Measurements from ENCODE around the gene ZNF57.

Gene ZNF57

GRCh38 chr19:2854849-2855248 lies 45.9 kb upstream of the ZNF57 start:
- 0 out of 2 replicates have a peak, but pooled peaks cover 2% of the 10 kb centered on the region for H3K79me2 ChIP-seq (ENCODE audit: control insufficient read depth, low read length)
- peaks cover 36% of the 10 kb centered on the region for H3K9me3 ChIP-seq (ENCODE audit: control insufficient read depth, insufficient read depth, low read length)
- H3K9me2 ChIP-seq (replicated peaks; ENCODE audit: control insufficient read depth, low read length) = no peaks in the 10 kb centered on the region
- no peaks in the 10 kb centered on the region for H4K20me1 ChIP-seq (ENCODE audit: control insufficient read depth, insufficient read depth, low read depth, low read length)
- H3K27me3 ChIP-seq (ENCODE audit: control insufficient read depth, low read length) = no peaks in the 10 kb centered on the region
- H3F3A ChIP-seq (ENCODE audit: control insufficient read depth, insufficient read depth) = no peaks in the 10 kb centered on the region
- TF ChIP-seq CTCF (IDR thresholded peaks at IDR 0.05; ENCODE audit: low read depth, low read length, poor library complexity, severe bottlenecking) = no peak
- TF ChIP-seq EZH2phosphoT487 (IDR thresholded peaks at IDR 0.05; ENCODE audit: borderline replicate concordance, low read length) = no peak
- no peaks in the 10 kb centered on the region for H3K4me1 ChIP-seq (ENCODE audit: control insufficient read depth, low read length)
- H3K4me2 ChIP-seq (ENCODE audit: low read length) = no peak overlapping the region
- no peak overlapping the region for H3K27ac ChIP-seq (ENCODE audit: low read depth, low read length)
- H3K4me3 ChIP-seq (ENCODE audit: low read length) = no peak overlapping the region
- H3K36me3 ChIP-seq (ENCODE audit: control insufficient read depth, low read length) = peaks cover 53% of the 10 kb centered on the region

DNA sequence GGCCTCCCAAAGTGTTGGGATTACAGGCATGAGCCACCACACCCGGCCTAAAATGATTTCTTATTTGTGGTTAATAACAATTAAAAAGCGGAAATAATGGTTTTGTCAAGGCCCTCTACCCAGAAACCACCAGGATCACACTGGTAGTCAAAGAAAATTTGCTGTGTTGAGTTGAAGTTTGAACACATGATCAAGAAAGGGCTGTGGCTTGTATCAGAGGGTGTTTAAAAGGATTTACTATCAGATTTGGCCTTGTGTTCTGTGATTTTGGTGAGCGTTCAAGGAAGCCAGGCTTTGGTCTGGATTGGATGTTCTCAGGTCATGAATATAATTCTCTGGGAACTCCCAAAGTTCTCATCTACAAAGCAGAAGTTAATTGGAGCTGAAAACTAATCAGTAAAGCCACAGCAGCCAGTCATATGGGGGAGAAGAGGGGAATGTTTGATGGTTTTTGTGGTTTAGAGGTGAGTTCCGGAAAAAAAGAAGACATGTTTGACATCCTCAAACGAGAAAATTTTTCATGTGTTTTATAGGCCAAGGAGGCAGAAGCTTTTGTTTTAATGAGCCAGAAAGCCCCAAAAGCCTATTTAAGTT lies 44.2 kb upstream of the ZNF57 start:
- Histone ChIP-seq H3K36me3 (ENCODE audit: control insufficient read depth, low read length) (peaks cover 37% of the 10 kb centered on the region), H4K20me1 (ENCODE audit: control insufficient read depth, insufficient read depth, low read depth, low read length) (no peaks in the 10 kb centered on the region), H3K9me2 (replicated peaks; ENCODE audit: control insufficient read depth, low read length) (no peaks in the 10 kb centered on the region), H3K27ac (ENCODE audit: low read depth, low read length) (no peak overlapping the region), H3K9me3 (ENCODE audit: control insufficient read depth, insufficient read depth, low read length) (peaks cover 26% of the 10 kb centered on the region), H3K4me2 (ENCODE audit: low read length) (no peak overlapping the region), H3K4me1 (ENCODE audit: control insufficient read depth, low read length) (no peaks in the 10 kb centered on the region), H3F3A (ENCODE audit: control insufficient read depth, insufficient read depth) (no peaks in the 10 kb centered on the region), H3K27me3 (ENCODE audit: control insufficient read depth, low read length) (no peaks in the 10 kb centered on the region), H3K79me2 (ENCODE audit: control insufficient read depth, low read length) (no peaks in the 10 kb centered on the region), H3K4me3 (ENCODE audit: low read length) (no peak overlapping the region)
- no peak for TF ChIP-seq EZH2phosphoT487 (IDR thresholded peaks at IDR 0.05; ENCODE audit: borderline replicate concordance, low read length)
- no peak for TF ChIP-seq CTCF (IDR thresholded peaks at IDR 0.05; ENCODE audit: low read depth, low read length, poor library complexity, severe bottlenecking)

DNA sequence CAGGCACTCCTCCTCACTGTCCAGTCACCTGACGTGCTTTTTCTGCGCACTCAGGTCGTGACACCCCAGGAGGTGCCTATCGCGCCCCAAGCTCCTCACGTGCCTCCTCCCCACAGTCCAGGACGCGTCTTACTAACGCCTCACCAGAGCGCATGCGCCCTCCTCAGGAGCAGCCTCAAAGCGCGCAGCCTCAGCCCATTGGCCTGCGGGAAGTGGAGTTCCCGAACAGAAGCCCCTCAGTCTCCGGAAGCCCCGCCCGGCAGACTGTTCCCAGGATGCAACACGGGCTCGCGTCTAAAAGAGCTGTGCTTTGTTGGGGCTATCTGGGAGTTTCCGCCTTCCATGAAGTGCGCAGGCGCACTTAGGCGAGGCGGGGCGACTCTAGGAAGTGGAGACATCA lies 41.9 kb upstream of the ZNF57 start:
- Histone ChIP-seq H4K20me1 (ENCODE audit: control insufficient read depth, insufficient read depth, low read depth, low read length) (no peaks in the 10 kb centered on the region), H3K27me3 (ENCODE audit: control insufficient read depth, low read length) (no peaks in the 10 kb centered on the region), H3K79me2 (ENCODE audit: control insufficient read depth, low read length) (no peaks in the 10 kb centered on the region), H3K4me3 (ENCODE audit: low read length) (no peak overlapping the region), H3K9me3 (ENCODE audit: control insufficient read depth, insufficient read depth, low read length) (peaks cover 9% of the 10 kb centered on the region; the same call in 1 of the 2 replicates), H3K27ac (ENCODE audit: low read depth, low read length) (no peak overlapping the region), H3K9me2 (replicated peaks; ENCODE audit: control insufficient read depth, low read length) (no peaks in the 10 kb centered on the region), H3K4me2 (ENCODE audit: low read length) (no peak overlapping the region), H3K36me3 (ENCODE audit: control insufficient read depth, low read length) (peaks cover 14% of the 10 kb centered on the region), H3F3A (ENCODE audit: control insufficient read depth, insufficient read depth) (no peaks in the 10 kb centered on the region), H3K4me1 (ENCODE audit: control insufficient read depth, low read length) (no peaks in the 10 kb centered on the region)
- no peak for TF ChIP-seq CTCF (IDR thresholded peaks at IDR 0.05; ENCODE audit: low read depth, low read length, poor library complexity, severe bottlenecking)
- no peak for TF ChIP-seq EZH2phosphoT487 (IDR thresholded peaks at IDR 0.05; ENCODE audit: borderline replicate concordance, low read length)
